DND-41 (cell line): ENCODE measurements around the gene ATG2A.

ENCODE experiments used
- EZH2 ChIP-seq: IDR thresholded peaks from 3 replicates; pipeline ENCODE4 v1.6.1; 2012; ENCODE audit warnings: borderline replicate concordance, low read depth, mild to moderate bottlenecking, moderate library complexity, low read length, inconsistent platforms; ENCODE audit not compliant: severe bottlenecking
- TF ChIP-seq, protein P1 (sequence below): IDR thresholded peaks from 2 replicates; pipeline ENCODE4 v1.5.1; 2012; ENCODE audit warnings: borderline replicate concordance, low read length, moderate library complexity, mild to moderate bottlenecking; ENCODE audit not compliant: poor library complexity, severe bottlenecking; ENCODE audit errors: extremely low read depth

DNA sequence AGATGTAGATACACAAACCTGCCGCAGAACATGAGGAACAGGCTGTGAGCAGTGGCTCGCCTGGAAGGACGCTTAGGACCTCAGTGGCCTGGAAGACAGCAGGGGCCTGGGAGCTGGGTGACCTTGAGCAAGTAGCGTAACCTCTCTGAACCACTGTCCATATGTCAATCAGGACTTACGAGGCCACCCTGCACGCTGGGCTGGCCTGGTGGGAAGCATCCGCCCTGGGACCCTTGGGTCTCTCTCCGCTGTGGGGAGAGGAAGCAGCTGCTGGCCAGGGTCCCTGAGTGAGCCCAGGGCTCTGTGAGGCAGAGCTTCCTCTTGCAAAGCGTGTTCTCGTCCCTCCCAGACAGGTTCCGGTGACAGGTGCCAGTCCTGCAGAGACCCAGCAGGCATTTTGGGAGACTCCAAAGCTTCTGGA, 24.6 kb downstream of the ATG2A start:
- TF ChIP-seq, protein P1, sequence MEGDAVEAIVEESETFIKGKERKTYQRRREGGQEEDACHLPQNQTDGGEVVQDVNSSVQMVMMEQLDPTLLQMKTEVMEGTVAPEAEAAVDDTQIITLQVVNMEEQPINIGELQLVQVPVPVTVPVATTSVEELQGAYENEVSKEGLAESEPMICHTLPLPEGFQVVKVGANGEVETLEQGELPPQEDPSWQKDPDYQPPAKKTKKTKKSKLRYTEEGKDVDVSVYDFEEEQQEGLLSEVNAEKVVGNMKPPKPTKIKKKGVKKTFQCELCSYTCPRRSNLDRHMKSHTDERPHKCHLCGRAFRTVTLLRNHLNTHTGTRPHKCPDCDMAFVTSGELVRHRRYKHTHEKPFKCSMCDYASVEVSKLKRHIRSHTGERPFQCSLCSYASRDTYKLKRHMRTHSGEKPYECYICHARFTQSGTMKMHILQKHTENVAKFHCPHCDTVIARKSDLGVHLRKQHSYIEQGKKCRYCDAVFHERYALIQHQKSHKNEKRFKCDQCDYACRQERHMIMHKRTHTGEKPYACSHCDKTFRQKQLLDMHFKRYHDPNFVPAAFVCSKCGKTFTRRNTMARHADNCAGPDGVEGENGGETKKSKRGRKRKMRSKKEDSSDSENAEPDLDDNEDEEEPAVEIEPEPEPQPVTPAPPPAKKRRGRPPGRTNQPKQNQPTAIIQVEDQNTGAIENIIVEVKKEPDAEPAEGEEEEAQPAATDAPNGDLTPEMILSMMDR = no peak
- TF ChIP-seq EZH2 = no peak
